Measurements from ENCODE around the gene ISCA1.

ISCA1 gene

GRCh38 chr9:86287013-86287412 lies 4.7 kb upstream of the ISCA1 start:
- DNase-seq (ENCODE audit: low spot score) = peak; percentile 54
- H3K27ac ChIP-seq (replicated peaks; ENCODE audit: low read length) = no peak overlapping the region
- WGBS, 2 donors (ENCODE audit: extremely low coverage in 2 of 2, insufficient read length in 2 of 2, insufficient replicate concordance in 1 of 2) = no CpG with 5 or more reads among the region's 7 CpGs

GRCh38 chr9:86286278-86286677 lies 3.9 kb upstream of the ISCA1 start:
- Histone ChIP-seq H2AK5ac (ENCODE audit: low read depth, low read length) (no peak overlapping the region), H3K9me3 (replicated peaks in 1 of 2; ENCODE audit: control insufficient read depth in 2 of 2, insufficient read depth in 1 of 2, low read depth in 1 of 2, low read length in 2 of 2) (no peaks in the 10 kb centered on the region), H3K27ac (replicated peaks; ENCODE audit: low read length) (no peak overlapping the region), H4K8ac (ENCODE audit: low read depth, low read length) (no peak overlapping the region), H3K18ac (ENCODE audit: low read length) (no peak overlapping the region), H3K23ac (ENCODE audit: low read depth, low read length, poor library complexity) (no peak overlapping the region), H2BK15ac (ENCODE audit: low read length) (no peak overlapping the region), H3K4me1 (ENCODE audit: control insufficient read depth in 2 of 2, insufficient read depth in 1 of 2, low read depth in 1 of 2, low read length in 2 of 2) (peaks cover 9 to 24% of the 10 kb centered on the region in 2 donors), H2BK5ac (ENCODE audit: low read length) (no peak overlapping the region), H4K91ac (ENCODE audit: low read depth, low read length, poor library complexity) (no peak overlapping the region), H3K4me2 (ENCODE audit: insufficient read depth, low read length, poor library complexity, severe bottlenecking) (no peak overlapping the region), H3K14ac (ENCODE audit: low read length) (no peak overlapping the region), H3K36me3 (replicated peaks in 1 of 2; ENCODE audit: control insufficient read depth in 2 of 2, insufficient read depth in 2 of 2, low read length in 2 of 2) (peaks cover 0 to 3% of the 10 kb centered on the region in 2 donors), H2AFZ (ENCODE audit: low read length) (no peak overlapping the region), H2BK120ac (ENCODE audit: low read depth, low read length) (no peak overlapping the region), H2BK12ac (ENCODE audit: low read length) (no peak overlapping the region), H3K4ac (ENCODE audit: low read length) (no peak overlapping the region), H3K9ac (ENCODE audit: low read depth, low read length, poor library complexity) (no peak overlapping the region), H3K79me1 (ENCODE audit: low read depth, low read length) (no peaks in the 10 kb centered on the region), H3K27me3 (ENCODE audit: control insufficient read depth in 3 of 3, insufficient read depth in 3 of 3, low read depth in 1 of 3, low read length in 3 of 3) (no peaks in the 10 kb centered on the region), H3K4me3 (ENCODE audit: low read length in 2 of 2) (no peak overlapping the region)
- no CpG with 5 or more reads among the region's 3 CpGs for WGBS, 2 donors (ENCODE audit: extremely low coverage in 2 of 2, insufficient read length in 2 of 2, insufficient replicate concordance in 1 of 2)
- no peak for DNase-seq (ENCODE audit: low spot score)

More at GRCh38 chr9:86287013-86287412, 4.7 kb upstream of the ISCA1 start:
- Histone ChIP-seq H3K18ac (ENCODE audit: low read length) (no peak overlapping the region), H3K36me3 (replicated peaks in 1 of 2; ENCODE audit: control insufficient read depth in 2 of 2, insufficient read depth in 2 of 2, low read length in 2 of 2) (peaks cover 0 to 3% of the 10 kb centered on the region in 2 donors), H2BK15ac (ENCODE audit: low read length) (no peak overlapping the region), H2AK5ac (ENCODE audit: low read depth, low read length) (no peak overlapping the region), H3K4me2 (ENCODE audit: insufficient read depth, low read length, poor library complexity, severe bottlenecking) (no peak overlapping the region), H3K4ac (ENCODE audit: low read length) (no peak overlapping the region), H3K9me3 (replicated peaks in 1 of 2; ENCODE audit: control insufficient read depth in 2 of 2, insufficient read depth in 1 of 2, low read depth in 1 of 2, low read length in 2 of 2) (no peaks in the 10 kb centered on the region), H4K8ac (ENCODE audit: low read depth, low read length) (no peak overlapping the region), H3K14ac (ENCODE audit: low read length) (no peak overlapping the region), H2AFZ (ENCODE audit: low read length) (peak overlapping the region; percentile 62), H3K79me1 (ENCODE audit: low read depth, low read length) (no peaks in the 10 kb centered on the region), H3K4me3 (ENCODE audit: low read length in 2 of 2) (no peak overlapping the region), H3K9ac (ENCODE audit: low read depth, low read length, poor library complexity) (no peak overlapping the region), H2BK12ac (ENCODE audit: low read length) (no peak overlapping the region), H2BK120ac (ENCODE audit: low read depth, low read length) (no peak overlapping the region), H3K23ac (ENCODE audit: low read depth, low read length, poor library complexity) (no peak overlapping the region), H3K27me3 (ENCODE audit: control insufficient read depth in 3 of 3, insufficient read depth in 3 of 3, low read depth in 1 of 3, low read length in 3 of 3) (no peaks in the 10 kb centered on the region), H2BK5ac (ENCODE audit: low read length) (no peak overlapping the region), H3K4me1 (ENCODE audit: control insufficient read depth in 2 of 2, insufficient read depth in 1 of 2, low read depth in 1 of 2, low read length in 2 of 2) (peaks cover 9 to 24% of the 10 kb centered on the region in 2 donors), H4K91ac (ENCODE audit: low read depth, low read length, poor library complexity) (no peak overlapping the region)

GRCh38 chr9:86285261-86285660 lies 2.9 kb upstream of the ISCA1 start:
- WGBS, 2 donors (ENCODE audit: extremely low coverage in 2 of 2, insufficient read length in 2 of 2, insufficient replicate concordance in 1 of 2) = no CpG with 5 or more reads among the region's 2 CpGs
- no peaks in the 10 kb centered on the region for H3K36me3 ChIP-seq (replicated peaks in 1 of 2; ENCODE audit: control insufficient read depth in 2 of 2, insufficient read depth in 2 of 2, low read length in 2 of 2)
- no peak overlapping the region for H2AK5ac ChIP-seq (ENCODE audit: low read depth, low read length)
- no peak overlapping the region for H3K9ac ChIP-seq (ENCODE audit: low read depth, low read length, poor library complexity)
- H2BK12ac ChIP-seq (ENCODE audit: low read length) = no peak overlapping the region
- H2AFZ ChIP-seq (ENCODE audit: low read length) = no peak overlapping the region
- H2BK5ac ChIP-seq (ENCODE audit: low read length) = no peak overlapping the region
- H3K27me3 ChIP-seq (ENCODE audit: control insufficient read depth in 3 of 3, insufficient read depth in 3 of 3, low read depth in 1 of 3, low read length in 3 of 3) = no peaks in the 10 kb centered on the region
- no peaks in the 10 kb centered on the region for H3K79me1 ChIP-seq (ENCODE audit: low read depth, low read length)
- no peak for DNase-seq (ENCODE audit: low spot score)
- no peak overlapping the region for H2BK15ac ChIP-seq (ENCODE audit: low read length)
- H3K9me3 ChIP-seq (replicated peaks in 1 of 2; ENCODE audit: control insufficient read depth in 2 of 2, insufficient read depth in 1 of 2, low read depth in 1 of 2, low read length in 2 of 2) = no peaks in the 10 kb centered on the region
- H3K27ac ChIP-seq (replicated peaks; ENCODE audit: low read length) = no peak overlapping the region
- H4K8ac ChIP-seq (ENCODE audit: low read depth, low read length) = no peak overlapping the region
- H3K4me2 ChIP-seq (ENCODE audit: insufficient read depth, low read length, poor library complexity, severe bottlenecking) = no peak overlapping the region
- peaks cover 11 to 30% of the 10 kb centered on the region in 2 donors for H3K4me1 ChIP-seq (ENCODE audit: control insufficient read depth in 2 of 2, insufficient read depth in 1 of 2, low read depth in 1 of 2, low read length in 2 of 2)
- H2BK120ac ChIP-seq (ENCODE audit: low read depth, low read length) = no peak overlapping the region
- no peak overlapping the region for H3K4ac ChIP-seq (ENCODE audit: low read length)
- no peak overlapping the region for H3K4me3 ChIP-seq (ENCODE audit: low read length in 2 of 2)
- H3K23ac ChIP-seq (ENCODE audit: low read depth, low read length, poor library complexity) = no peak overlapping the region
- H4K91ac ChIP-seq (ENCODE audit: low read depth, low read length, poor library complexity) = no peak overlapping the region
- H3K14ac ChIP-seq (ENCODE audit: low read length) = no peak overlapping the region
- no peak overlapping the region for H3K18ac ChIP-seq (ENCODE audit: low read length)

GRCh38 chr9:86282979-86283535 lies 719 bp upstream of the ISCA1 start:
- Histone ChIP-seq H3K36me3 (replicated peaks in 1 of 2; ENCODE audit: control insufficient read depth in 2 of 2, insufficient read depth in 2 of 2, low read length in 2 of 2) (peaks cover 0 to 13% of the 10 kb centered on the region in 2 donors), H3K27me3 (ENCODE audit: control insufficient read depth in 3 of 3, insufficient read depth in 3 of 3, low read depth in 1 of 3, low read length in 3 of 3) (no peaks in the 10 kb centered on the region), H4K91ac (ENCODE audit: low read depth, low read length, poor library complexity) (no peak overlapping the region), H3K4ac (ENCODE audit: low read length) (no peak overlapping the region), H3K79me1 (ENCODE audit: low read depth, low read length) (no peaks in the 10 kb centered on the region), H2AK5ac (ENCODE audit: low read depth, low read length) (no peak overlapping the region), H3K9ac (ENCODE audit: low read depth, low read length, poor library complexity) (peak overlapping the region; percentile 67), H3K23ac (ENCODE audit: low read depth, low read length, poor library complexity) (no peak overlapping the region), H3K18ac (ENCODE audit: low read length) (no peak overlapping the region), H3K27ac (replicated peaks; ENCODE audit: low read length) (no peak overlapping the region), H2BK15ac (ENCODE audit: low read length) (no peak overlapping the region), H3K4me2 (ENCODE audit: insufficient read depth, low read length, poor library complexity, severe bottlenecking) (peak overlapping the region; percentile 95), H4K8ac (ENCODE audit: low read depth, low read length) (no peak overlapping the region), H3K14ac (ENCODE audit: low read length) (no peak overlapping the region), H2BK120ac (ENCODE audit: low read depth, low read length) (no peak overlapping the region), H3K4me3 (ENCODE audit: low read length in 2 of 2) (peak overlapping the region; percentile 75 to 80), H2BK12ac (ENCODE audit: low read length) (no peak overlapping the region), H2BK5ac (ENCODE audit: low read length) (no peak overlapping the region), H3K4me1 (ENCODE audit: control insufficient read depth in 2 of 2, insufficient read depth in 1 of 2, low read depth in 1 of 2, low read length in 2 of 2) (peaks cover 10 to 29% of the 10 kb centered on the region in 2 donors), H3K9me3 (replicated peaks in 1 of 2; ENCODE audit: control insufficient read depth in 2 of 2, insufficient read depth in 1 of 2, low read depth in 1 of 2, low read length in 2 of 2) (no peaks in the 10 kb centered on the region), H2AFZ (ENCODE audit: low read length) (peak overlapping the region; percentile 99)
- DNase-seq (ENCODE audit: low spot score) = no peak
- no CpG with 5 or more reads among the region's 12 CpGs for WGBS, 2 donors (ENCODE audit: extremely low coverage in 2 of 2, insufficient read length in 2 of 2, insufficient replicate concordance in 1 of 2)
